NCI-H2196 (cell line): ENCODE measurements around the gene POM121C.
"Not testable (repeated sequence)": the region's sequence is repeated elsewhere in the genome, so short reads cannot be mapped to it uniquely, and the experiment has no call there.

Experiments
- DNase-seq: peaks from one replicate; lab custom pipeline; 2025; ENCODE audit not compliant: unreplicated experiment; lab: John Stamatoyannopoulos, UW

Gene POM121C

DNA sequence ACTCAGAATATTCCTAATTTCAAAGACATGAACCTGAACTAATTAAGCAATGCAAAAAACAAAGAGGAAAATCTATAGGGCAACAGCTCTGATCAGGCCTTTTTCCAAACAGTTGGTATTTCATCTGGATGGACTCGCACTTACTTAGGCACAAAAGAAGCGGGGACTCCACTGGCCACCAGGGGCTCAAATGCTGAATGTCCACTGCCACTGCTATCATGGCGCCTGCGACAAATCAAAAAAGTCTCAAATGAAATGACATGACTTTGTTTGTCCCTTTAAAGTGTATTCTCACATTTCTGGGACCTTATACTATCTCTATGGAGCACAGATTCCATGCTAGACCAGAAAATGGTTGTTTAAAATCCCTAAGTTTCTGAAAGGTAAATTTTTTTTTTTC, 47.1 kb downstream of the POM121C start:
- not testable (repeated sequence) for DNase-seq

- not testable (repeated sequence) for DNase-seq
Observed at GRCh38 chr7:75423481-75423880, 62.6 kb downstream of the POM121C start.

- DNase-seq, result not testable (repeated sequence)
Observed at GRCh38 chr7:75421798-75422710, 64.0 kb downstream of the POM121C start.

DNA sequence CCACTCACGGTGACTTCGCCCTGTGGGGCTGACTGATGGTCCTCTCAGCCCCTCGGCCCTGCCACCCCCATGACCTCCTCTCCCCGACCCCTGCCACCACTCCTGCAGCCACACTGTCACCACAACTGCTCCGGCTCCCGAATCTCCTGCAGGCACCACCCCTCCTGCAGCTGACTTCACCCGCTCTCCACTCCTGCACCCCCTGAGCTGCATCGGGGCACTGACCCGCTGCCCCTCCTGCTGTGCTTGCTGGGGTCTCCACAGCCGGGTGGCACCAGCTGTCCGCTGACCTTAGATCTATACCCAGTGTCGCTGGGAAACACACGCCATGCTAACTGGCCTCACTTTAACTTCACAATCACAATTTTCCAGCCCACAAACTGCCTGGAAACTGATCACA, 65.9 kb downstream of the POM121C start:
- not testable (repeated sequence) for DNase-seq

GRCh38 chr7:75419693-75420092, 66.4 kb downstream of the POM121C start:
- DNase-seq, result not testable (repeated sequence)

- not testable (repeated sequence) for DNase-seq
Observed at GRCh38 chr7:75419210-75419609, 66.9 kb downstream of the POM121C start.

- not testable (repeated sequence) for DNase-seq
Observed at GRCh38 chr7:75418292-75418858, 67.7 kb downstream of the POM121C start.

GRCh38 chr7:75416787-75417186, 69.3 kb downstream of the POM121C start:
- DNase-seq, result not testable (repeated sequence)

GRCh38 chr7:75415829-75416373, 70.2 kb downstream of the POM121C start:
- DNase-seq, result not testable (repeated sequence)

DNA sequence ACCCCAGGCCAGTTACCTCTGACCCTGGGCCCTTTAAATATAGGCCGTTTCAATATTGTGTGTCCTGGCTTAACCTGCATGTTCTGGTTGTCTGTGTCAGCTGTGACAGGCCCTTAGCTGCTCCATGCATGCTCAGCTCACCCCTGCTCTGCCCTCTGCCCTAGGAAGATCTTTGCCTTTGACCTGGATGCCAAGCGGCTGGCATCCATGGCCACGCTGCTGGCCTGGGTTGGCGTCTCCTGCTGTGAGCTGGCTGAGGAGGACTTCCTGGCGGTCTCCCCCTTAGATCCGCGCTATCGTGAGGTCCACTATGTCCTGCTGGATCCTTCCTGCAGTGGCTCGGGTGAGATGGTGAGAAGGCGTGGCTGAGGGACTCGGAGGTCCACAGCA, 70.7 kb downstream of the POM121C start:
- DNase-seq, result not testable (repeated sequence)

GRCh38 chr7:75414708-75415427, 71.2 kb downstream of the POM121C start:
- not testable (repeated sequence) for DNase-seq

DNA sequence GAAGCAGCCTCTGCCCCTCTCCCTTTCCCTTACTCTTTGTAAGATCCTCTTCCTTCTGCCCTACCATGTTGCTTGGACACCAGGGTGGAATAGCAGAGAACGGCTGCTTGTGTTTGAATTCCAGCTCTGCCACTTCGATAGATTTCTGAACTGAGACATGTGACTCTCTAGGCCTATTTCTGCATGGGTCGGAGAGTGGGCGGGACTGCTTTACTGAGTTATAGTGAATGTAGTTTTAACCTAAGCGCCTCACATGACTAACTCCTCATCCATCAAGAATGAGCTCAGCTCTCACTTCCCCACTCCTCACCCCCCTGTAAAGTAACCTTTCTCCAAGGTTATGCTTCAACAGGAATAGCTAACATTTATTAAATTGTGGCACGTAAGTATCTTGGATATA, 71.9 kb downstream of the POM121C start:
- not testable (repeated sequence) for DNase-seq

DNA sequence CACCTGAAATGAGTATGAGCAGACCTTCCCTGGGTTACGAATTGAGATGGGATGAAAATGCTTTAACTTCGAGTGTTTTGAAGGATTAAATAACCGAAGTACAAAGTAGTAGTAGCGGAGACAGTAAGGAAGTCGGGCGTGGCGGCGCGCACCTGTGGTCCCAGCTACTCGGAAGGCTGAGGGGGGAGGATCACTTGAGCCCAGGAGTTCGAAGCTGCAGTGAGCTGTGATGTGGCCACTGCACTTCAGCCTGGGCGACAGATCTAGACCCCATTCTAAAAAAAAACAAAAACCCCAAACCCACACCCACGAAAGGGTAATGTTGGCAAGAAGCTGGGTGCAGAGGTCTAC, 75.3 kb downstream of the POM121C start:
- DNase-seq, result not testable (repeated sequence)

DNA sequence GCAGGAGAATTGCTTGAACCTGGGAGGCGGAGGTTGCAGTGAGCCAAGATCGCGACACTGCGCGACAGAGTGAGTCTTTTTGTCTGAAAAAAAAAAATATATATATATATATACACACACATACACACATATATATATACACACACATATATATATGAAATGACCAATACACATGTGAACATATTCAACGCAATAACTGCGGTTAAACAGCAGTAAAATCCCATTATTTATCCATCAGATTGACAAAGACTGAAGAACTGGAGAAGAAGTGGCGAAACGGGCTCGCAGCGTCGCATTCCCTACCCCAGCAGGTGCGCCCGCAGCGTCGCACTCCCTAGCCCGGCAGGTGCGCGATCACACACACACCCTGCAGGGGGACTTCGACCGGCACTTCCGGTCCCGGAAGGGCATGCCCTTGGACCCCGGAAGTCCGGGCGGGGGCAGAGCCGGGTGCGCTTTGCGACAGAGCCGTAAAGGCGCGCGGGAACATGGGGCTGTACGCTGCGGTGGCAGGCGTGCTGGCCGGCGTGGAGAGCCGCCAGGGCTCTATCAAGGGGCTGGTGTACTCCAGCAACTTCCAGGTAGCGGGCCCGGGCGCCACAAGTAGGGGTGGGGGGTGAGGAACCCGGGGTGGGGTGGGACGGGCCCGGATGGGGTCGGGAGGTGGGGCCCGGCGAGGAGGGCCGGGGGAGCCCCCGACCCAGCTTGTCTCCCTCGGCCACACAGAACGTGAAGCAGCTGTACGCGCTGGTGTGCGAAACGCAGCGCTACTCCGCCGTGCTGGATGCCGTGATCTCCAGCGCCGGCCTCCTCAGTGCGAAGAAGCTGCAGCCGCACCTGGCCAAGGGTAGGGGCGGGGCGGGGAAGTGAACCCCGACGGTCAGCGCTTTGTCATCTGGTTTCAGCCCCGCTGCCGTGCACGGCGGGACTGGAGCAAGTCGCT, 75.9 kb downstream of the POM121C start:
- not testable (repeated sequence) for DNase-seq

DNA sequence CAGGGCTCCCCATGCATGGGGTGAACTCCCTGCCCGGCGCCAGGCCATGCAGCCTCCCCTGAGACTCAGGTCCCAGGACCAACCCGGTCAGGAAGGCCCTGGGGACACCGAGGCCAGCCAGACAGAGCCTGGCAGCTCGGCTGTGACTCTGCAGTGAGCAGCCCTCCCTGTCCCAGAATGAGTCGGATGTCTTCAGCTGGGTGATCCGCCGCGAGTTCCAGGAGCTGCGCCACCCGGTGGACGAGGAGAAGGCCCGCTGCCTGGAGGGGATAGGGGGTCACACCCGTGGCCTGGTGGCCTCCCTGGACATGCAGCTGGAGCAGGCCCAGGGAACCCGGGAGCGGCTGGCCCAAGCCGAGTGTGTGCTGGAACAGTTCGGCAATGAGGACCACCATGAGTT, 81.4 kb downstream of the POM121C start:
- DNase-seq, result not testable (repeated sequence)

GRCh38 chr7:75403455-75404443, 82.3 kb downstream of the POM121C start:
- not testable (repeated sequence) for DNase-seq

DNA sequence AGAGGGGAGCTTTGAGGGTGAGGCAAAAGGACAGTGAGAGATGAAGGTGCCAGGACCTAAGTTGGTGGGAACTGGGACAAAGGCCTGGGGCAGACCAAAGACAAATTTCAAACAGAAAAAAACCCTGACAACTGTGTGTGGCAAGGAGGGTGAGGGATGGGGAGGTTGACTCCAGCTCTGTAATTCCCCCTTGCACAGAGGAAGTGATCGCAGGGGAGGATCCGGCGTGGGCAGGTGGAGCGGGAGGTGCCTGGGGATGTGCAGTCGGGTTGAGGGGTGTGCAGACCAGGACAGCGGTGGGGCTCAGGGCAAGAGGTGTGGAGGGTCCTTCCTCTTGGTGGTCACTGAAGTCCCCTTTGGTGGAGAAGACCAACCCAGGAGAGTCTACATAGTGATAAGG, 85.5 kb downstream of the POM121C start:
- DNase-seq, result not testable (repeated sequence)

- not testable (repeated sequence) for DNase-seq
Observed at GRCh38 chr7:75398771-75399700, 87.1 kb downstream of the POM121C start.
